HepG2 (cell line): ENCODE measurements around the gene SMIM36. TPM values are rescaled to one million over a fixed set of nuclear protein-coding genes. Genes with fewer than 3 reads are reported as not detected.

Source experiments
- BCL6 ChIP-seq: IDR thresholded peaks from 2 replicates; pipeline ENCODE4 v1.6.1; 2016; ENCODE audit warnings: missing genetic modification reagents, missing compliant biosample characterization
- CREM ChIP-seq, 2 experiments: sonication (generic) in 1 of 2; formaldehyde crosslinking in 1 of 2; IDR thresholded peaks; 2 replicates each; pipeline versions ENCODE4 v1.4.0 to v1.6.1; 2016 to 2020; ENCODE audit warnings: antibody characterized with exemption in 1 of 2, mild to moderate bottlenecking in 1 of 2, missing genetic modification reagents in 1 of 2
- FOXA3 ChIP-seq: IDR thresholded peaks from 2 replicates; pipeline ENCODE4 v1.6.1; 2016; ENCODE audit warnings: missing genetic modification reagents, missing compliant biosample characterization
- HDAC2 ChIP-seq: sonication (generic); formaldehyde crosslinking; IDR thresholded peaks from 2 replicates; pipeline ENCODE4 v1.4.0; 2020; ENCODE audit warnings: missing genetic modification reagents
- HOXD1 ChIP-seq: sonication (generic); formaldehyde crosslinking; IDR thresholded peaks from 2 replicates; pipeline ENCODE4 v1.5.0; 2020; ENCODE audit warnings: missing genetic modification reagents
- KLF9 ChIP-seq: IDR thresholded peaks from 2 replicates; pipeline ENCODE4 v1.6.1; 2016; ENCODE audit warnings: low read depth
- MED1 ChIP-seq: sonication (generic); formaldehyde crosslinking; IDR thresholded peaks from 2 replicates; pipeline ENCODE4 v1.4.0; 2020; ENCODE audit warnings: missing genetic modification reagents
- NONO ChIP-seq, 2 experiments: fragments of 450-650 bp in 1 of 2; sonication (generic) in 1 of 2; formaldehyde crosslinking in 1 of 2; IDR thresholded peaks in 1 of 2; conservative IDR thresholded peaks in 1 of 2; 2 replicates each; pipeline versions ENCODE4 v1.6.1 to v1.8.0; 2017 to 2022; ENCODE audit warnings: mild to moderate bottlenecking in 1 of 2, missing genetic modification reagents in 1 of 2, moderate library complexity in 1 of 2
- NR2F2 ChIP-seq: IDR thresholded peaks from 2 replicates; pipeline ENCODE4 v1.6.1; 2012; ENCODE audit warnings: low read depth, inconsistent platforms, borderline replicate concordance
- PPARG ChIP-seq: conservative IDR thresholded peaks from 2 replicates; pipeline ENCODE4 v1.6.1; 2016; ENCODE audit warnings: missing biosample characterization, missing genetic modification reagents
- RBFOX2 ChIP-seq: fragments of 200-400 bp; formaldehyde crosslinking; IDR thresholded peaks from 2 replicates; pipeline ENCODE4 v1.6.1; 2017; ENCODE audit warnings: low read depth, mild to moderate bottlenecking, low read length
- SRSF4 ChIP-seq: fragments of 200-400 bp; formaldehyde crosslinking; IDR thresholded peaks from one replicate; pipeline ENCODE4 v1.6.1; 2018; ENCODE audit warnings: mild to moderate bottlenecking, low read depth, low read length, moderate library complexity; ENCODE audit not compliant: poor library complexity, severe bottlenecking
- ZNF510 ChIP-seq: sonication (generic); formaldehyde crosslinking; IDR thresholded peaks from 2 replicates; pipeline ENCODE4 v1.4.0; 2020; ENCODE audit warnings: low read depth, mild to moderate bottlenecking, missing genetic modification reagents
- ZNF674 ChIP-seq: sonication (generic); formaldehyde crosslinking; IDR thresholded peaks from 2 replicates; pipeline ENCODE4 v1.5.0; 2020; ENCODE audit warnings: low read depth, mild to moderate bottlenecking, missing genetic modification reagents
- ZNF790 ChIP-seq: sonication (generic); formaldehyde crosslinking; IDR thresholded peaks from 2 replicates; pipeline ENCODE4 v1.8.0; 2022; ENCODE audit warnings: missing genetic modification reagents, mild to moderate bottlenecking, borderline replicate concordance
- polyA plus RNA-seq, 8 experiments: library from polyadenylated mRNA; depleted of rRNA in 3 of 8; stranded (reverse) in 7 of 8; unstranded in 1 of 8; fragments of >200 nt; fragmentation: Illumina TruSeq in 4 of 8; extraction: Trizol in 4 of 8; gene quantifications; 2 replicates each; pipeline versions ENCODE4 v1.2.1 to v1.2.3, GENCODE V29; 2011 to 2016; ENCODE audit warnings: low read depth in 4 of 8, missing spikeins in 1 of 8, mixed read lengths in 1 of 8; ENCODE audit not compliant: insufficient read depth in 1 of 8
- total RNA-seq, 5 experiments: library from RNA; depleted of rRNA; stranded (reverse); fragments of >200 nt; fragmentation: Illumina TruSeq; extraction: Trizol; gene quantifications; 2 replicates each; pipeline ENCODE4 v1.2.3, GENCODE V29; 2016; ENCODE audit warnings: low read depth in 1 of 5
- TF ChIP-seq, protein P1 (sequence below): sonication (generic); formaldehyde crosslinking; IDR thresholded peaks from 2 replicates; pipeline ENCODE4 v1.4.0; 2020; ENCODE audit warnings: mild to moderate bottlenecking, missing genetic modification reagents
- TF ChIP-seq, protein P2 (sequence below): IDR thresholded peaks from 2 replicates; pipeline ENCODE4 v1.6.1; 2016; ENCODE audit warnings: low read depth, missing genetic modification reagents, missing compliant biosample characterization
- TF ChIP-seq, protein P3 (sequence below): sonication (generic); formaldehyde crosslinking; IDR thresholded peaks from 2 replicates; pipeline ENCODE4 v1.5.1; 2020; ENCODE audit warnings: mild to moderate bottlenecking, missing genetic modification reagents, moderate library complexity

SMIM36 gene
- total and polyA plus RNA-seq, 2 of the 13 experiments (the other 11 are each of a cell fraction or from before 2014, with no cell fraction given), result not detected

DNA sequence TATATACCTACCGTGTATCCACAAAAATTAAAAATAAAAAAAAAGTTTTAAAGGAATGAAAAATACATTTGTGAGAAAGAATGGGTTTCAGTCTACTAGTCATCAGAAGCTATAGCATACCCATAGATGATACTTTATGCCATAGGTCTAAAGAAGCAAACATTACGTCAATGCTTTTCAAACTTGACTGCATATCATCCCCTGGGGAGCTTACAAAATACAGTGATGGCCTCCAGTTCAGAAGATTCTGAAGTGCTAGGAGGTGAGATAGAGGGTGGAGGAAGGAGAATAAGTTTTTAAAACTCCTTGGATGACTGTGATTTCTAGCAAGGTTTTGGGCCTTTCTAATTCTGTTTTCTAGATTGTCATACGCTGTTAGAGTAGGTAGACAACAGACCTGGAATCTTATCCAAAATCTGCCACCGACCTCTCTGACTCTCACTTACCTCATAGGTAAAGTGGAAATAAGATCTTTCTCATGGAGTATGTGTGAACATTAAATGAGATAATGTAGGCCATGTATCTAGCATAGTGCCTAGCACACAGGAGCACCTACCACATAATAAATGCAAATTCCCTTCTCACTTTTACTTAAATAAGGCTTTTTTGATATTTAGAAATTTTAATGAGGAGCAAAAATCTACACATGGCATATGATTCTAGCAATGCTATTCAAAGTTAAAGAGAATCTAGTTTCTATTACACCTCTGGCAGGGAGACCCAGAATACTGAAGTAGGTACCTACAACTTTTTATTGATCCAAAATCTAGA is 102.0 kb downstream of the SMIM36 start (continued):
- TF ChIP-seq ZNF510 (CRISPR knock-in tag) (0 out of 2 replicates have a peak, but pooled peaks have one; percentile 14), ZNF790 (CRISPR knock-in tag) (no peak), BCL6 (CRISPR knock-in tag) (no peak), PPARG (CRISPR knock-in tag) (no peak), NONO (IDR thresholded peaks at IDR 0.05) (no peak), NONO (CRISPR knock-in tag; conservative IDR thresholded peaks at IDR 0.05) (no peak), NR2F2 (no peak), HDAC2 (CRISPR knock-in tag) (no peak), ZNF674 (CRISPR knock-in tag) (no peak), MED1 (no peak), SRSF4 (no peak), CREM (IDR thresholded peaks at IDR 0.05) (no peak), CREM (CRISPR knock-in tag; IDR thresholded peaks at IDR 0.05) (no peak), RBFOX2 (peak; percentile 54; the same call in 1 of the 2 replicates), HOXD1 (CRISPR knock-in tag) (no peak), FOXA3 (CRISPR knock-in tag) (0 out of 2 replicates have a peak, but pooled peaks have one; percentile 12), KLF9 (CRISPR knock-in tag) (no peak)
- TF ChIP-seq, protein P1, sequence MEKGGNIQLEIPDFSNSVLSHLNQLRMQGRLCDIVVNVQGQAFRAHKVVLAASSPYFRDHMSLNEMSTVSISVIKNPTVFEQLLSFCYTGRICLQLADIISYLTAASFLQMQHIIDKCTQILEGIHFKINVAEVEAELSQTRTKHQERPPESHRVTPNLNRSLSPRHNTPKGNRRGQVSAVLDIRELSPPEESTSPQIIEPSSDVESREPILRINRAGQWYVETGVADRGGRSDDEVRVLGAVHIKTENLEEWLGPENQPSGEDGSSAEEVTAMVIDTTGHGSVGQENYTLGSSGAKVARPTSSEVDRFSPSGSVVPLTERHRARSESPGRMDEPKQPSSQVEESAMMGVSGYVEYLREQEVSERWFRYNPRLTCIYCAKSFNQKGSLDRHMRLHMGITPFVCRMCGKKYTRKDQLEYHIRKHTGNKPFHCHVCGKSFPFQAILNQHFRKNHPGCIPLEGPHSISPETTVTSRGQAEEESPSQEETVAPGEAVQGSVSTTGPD (CRISPR knock-in tag), result no peak
- TF ChIP-seq, protein P2, sequence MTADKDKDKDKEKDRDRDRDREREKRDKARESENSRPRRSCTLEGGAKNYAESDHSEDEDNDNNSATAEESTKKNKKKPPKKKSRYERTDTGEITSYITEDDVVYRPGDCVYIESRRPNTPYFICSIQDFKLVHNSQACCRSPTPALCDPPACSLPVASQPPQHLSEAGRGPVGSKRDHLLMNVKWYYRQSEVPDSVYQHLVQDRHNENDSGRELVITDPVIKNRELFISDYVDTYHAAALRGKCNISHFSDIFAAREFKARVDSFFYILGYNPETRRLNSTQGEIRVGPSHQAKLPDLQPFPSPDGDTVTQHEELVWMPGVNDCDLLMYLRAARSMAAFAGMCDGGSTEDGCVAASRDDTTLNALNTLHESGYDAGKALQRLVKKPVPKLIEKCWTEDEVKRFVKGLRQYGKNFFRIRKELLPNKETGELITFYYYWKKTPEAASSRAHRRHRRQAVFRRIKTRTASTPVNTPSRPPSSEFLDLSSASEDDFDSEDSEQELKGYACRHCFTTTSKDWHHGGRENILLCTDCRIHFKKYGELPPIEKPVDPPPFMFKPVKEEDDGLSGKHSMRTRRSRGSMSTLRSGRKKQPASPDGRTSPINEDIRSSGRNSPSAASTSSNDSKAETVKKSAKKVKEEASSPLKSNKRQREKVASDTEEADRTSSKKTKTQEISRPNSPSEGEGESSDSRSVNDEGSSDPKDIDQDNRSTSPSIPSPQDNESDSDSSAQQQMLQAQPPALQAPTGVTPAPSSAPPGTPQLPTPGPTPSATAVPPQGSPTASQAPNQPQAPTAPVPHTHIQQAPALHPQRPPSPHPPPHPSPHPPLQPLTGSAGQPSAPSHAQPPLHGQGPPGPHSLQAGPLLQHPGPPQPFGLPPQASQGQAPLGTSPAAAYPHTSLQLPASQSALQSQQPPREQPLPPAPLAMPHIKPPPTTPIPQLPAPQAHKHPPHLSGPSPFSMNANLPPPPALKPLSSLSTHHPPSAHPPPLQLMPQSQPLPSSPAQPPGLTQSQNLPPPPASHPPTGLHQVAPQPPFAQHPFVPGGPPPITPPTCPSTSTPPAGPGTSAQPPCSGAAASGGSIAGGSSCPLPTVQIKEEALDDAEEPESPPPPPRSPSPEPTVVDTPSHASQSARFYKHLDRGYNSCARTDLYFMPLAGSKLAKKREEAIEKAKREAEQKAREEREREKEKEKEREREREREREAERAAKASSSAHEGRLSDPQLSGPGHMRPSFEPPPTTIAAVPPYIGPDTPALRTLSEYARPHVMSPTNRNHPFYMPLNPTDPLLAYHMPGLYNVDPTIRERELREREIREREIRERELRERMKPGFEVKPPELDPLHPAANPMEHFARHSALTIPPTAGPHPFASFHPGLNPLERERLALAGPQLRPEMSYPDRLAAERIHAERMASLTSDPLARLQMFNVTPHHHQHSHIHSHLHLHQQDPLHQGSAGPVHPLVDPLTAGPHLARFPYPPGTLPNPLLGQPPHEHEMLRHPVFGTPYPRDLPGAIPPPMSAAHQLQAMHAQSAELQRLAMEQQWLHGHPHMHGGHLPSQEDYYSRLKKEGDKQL (CRISPR knock-in tag), result no peak
- TF ChIP-seq, protein P3, sequence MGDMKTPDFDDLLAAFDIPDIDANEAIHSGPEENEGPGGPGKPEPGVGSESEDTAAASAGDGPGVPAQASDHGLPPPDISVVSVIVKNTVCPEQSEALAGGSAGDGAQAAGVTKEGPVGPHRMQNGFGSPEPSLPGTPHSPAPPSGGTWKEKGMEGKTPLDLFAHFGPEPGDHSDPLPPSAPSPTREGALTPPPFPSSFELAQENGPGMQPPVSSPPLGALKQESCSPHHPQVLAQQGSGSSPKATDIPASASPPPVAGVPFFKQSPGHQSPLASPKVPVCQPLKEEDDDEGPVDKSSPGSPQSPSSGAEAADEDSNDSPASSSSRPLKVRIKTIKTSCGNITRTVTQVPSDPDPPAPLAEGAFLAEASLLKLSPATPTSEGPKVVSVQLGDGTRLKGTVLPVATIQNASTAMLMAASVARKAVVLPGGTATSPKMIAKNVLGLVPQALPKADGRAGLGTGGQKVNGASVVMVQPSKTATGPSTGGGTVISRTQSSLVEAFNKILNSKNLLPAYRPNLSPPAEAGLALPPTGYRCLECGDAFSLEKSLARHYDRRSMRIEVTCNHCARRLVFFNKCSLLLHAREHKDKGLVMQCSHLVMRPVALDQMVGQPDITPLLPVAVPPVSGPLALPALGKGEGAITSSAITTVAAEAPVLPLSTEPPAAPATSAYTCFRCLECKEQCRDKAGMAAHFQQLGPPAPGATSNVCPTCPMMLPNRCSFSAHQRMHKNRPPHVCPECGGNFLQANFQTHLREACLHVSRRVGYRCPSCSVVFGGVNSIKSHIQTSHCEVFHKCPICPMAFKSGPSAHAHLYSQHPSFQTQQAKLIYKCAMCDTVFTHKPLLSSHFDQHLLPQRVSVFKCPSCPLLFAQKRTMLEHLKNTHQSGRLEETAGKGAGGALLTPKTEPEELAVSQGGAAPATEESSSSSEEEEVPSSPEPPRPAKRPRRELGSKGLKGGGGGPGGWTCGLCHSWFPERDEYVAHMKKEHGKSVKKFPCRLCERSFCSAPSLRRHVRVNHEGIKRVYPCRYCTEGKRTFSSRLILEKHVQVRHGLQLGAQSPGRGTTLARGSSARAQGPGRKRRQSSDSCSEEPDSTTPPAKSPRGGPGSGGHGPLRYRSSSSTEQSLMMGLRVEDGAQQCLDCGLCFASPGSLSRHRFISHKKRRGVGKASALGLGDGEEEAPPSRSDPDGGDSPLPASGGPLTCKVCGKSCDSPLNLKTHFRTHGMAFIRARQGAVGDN (CRISPR knock-in tag), result no peak
